ENCODE data around the gene ABCA2. TPM values are rescaled to one million over a fixed set of nuclear protein-coding genes. Genes with fewer than 3 reads are reported as not detected.
A peak's percentile ranks its signal among the peaks of the same experiment; 100 is the strongest.

ABCA2 gene
- total and polyA plus RNA-seq, 5 donors = 32.2 to 42.4 (median 40.4) TPM

GRCh38 chr9:136963341-136963740 is 64.7 kb downstream of the ABCA2 start:
- intact Hi-C loops (cut with DNase I) = no loop called here
- Histone ChIP-seq H3K27ac (ENCODE audit: low read length) (no peak overlapping the region), H3K4me3 (ENCODE audit: low read length) (no peak overlapping the region), H3K9me3 (ENCODE audit: control insufficient read depth, low read length) (no peaks in the 10 kb centered on the region), H3K4me1 (ENCODE audit: control insufficient read depth, insufficient read depth, low read length) (no peaks in the 10 kb centered on the region), H3K27me3 (ENCODE audit: control insufficient read depth, insufficient read depth) (no peaks in the 10 kb centered on the region)
- ATAC-seq (no peak), DNase-seq (no peak)
- WGBS = 87% methylated on average over 15 of the region's 15 CpGs

GRCh38 chr9:136962701-136963248 is 65.3 kb downstream of the ABCA2 start:
- ATAC-seq = no peak
- Histone ChIP-seq H3K9me3 (ENCODE audit: control insufficient read depth, low read length) (no peaks in the 10 kb centered on the region), H3K4me3 (ENCODE audit: low read length) (no peak overlapping the region), H3K27ac (ENCODE audit: low read length) (no peak overlapping the region), H3K27me3 (ENCODE audit: control insufficient read depth, insufficient read depth) (no peaks in the 10 kb centered on the region), H3K4me1 (ENCODE audit: control insufficient read depth, insufficient read depth, low read length) (no peaks in the 10 kb centered on the region)
- no peak for DNase-seq
- intact Hi-C loops (cut with DNase I) = no loop called here
- WGBS = 80% methylated on average over 11 of the region's 11 CpGs

GRCh38 chr9:136962163-136962562 is 65.9 kb downstream of the ABCA2 start:
- ATAC-seq (no peak), DNase-seq (no peak)
- Histone ChIP-seq H3K4me1 (ENCODE audit: control insufficient read depth, insufficient read depth, low read length) (no peaks in the 10 kb centered on the region), H3K9me3 (ENCODE audit: control insufficient read depth, low read length) (no peaks in the 10 kb centered on the region), H3K27ac (ENCODE audit: low read length) (no peak overlapping the region), H3K27me3 (ENCODE audit: control insufficient read depth, insufficient read depth) (no peaks in the 10 kb centered on the region), H3K4me3 (ENCODE audit: low read length) (no peak overlapping the region)
- 96% methylated on average over 9 of the region's 9 CpGs for WGBS
- intact Hi-C loops (cut with DNase I) = no loop called here

GRCh38 chr9:136961279-136962065 is 66.6 kb downstream of the ABCA2 start:
- no peaks in the 10 kb centered on the region for H3K27me3 ChIP-seq (ENCODE audit: control insufficient read depth, insufficient read depth)
- intact Hi-C loops (cut with DNase I) = no loop called here
- no peak overlapping the region for H3K4me3 ChIP-seq (ENCODE audit: low read length)
- DNase-seq = peak; percentile 83 to 92 (median 92)
- H3K9me3 ChIP-seq (ENCODE audit: control insufficient read depth, low read length) = no peaks in the 10 kb centered on the region
- H3K27ac ChIP-seq (ENCODE audit: low read length) = no peak overlapping the region
- no peaks in the 10 kb centered on the region for H3K4me1 ChIP-seq (ENCODE audit: control insufficient read depth, insufficient read depth, low read length)
- peak; percentile 89 to 90 for ATAC-seq
- 59% methylated on average over 23 of the region's 23 CpGs for WGBS

- Histone ChIP-seq H3K4me1 (ENCODE audit: control insufficient read depth, insufficient read depth, low read length) (no peaks in the 10 kb centered on the region), H3K27ac (ENCODE audit: low read length) (no peak overlapping the region), H3K9me3 (ENCODE audit: control insufficient read depth, low read length) (no peaks in the 10 kb centered on the region), H3K27me3 (ENCODE audit: control insufficient read depth, insufficient read depth) (no peaks in the 10 kb centered on the region), H3K4me3 (ENCODE audit: low read length) (no peak overlapping the region)
- DNase-seq = no peak
- ATAC-seq = no peak
- WGBS = 80% methylated on average over 15 of the region's 15 CpGs
- intact Hi-C loops (cut with DNase I) = no loop called here
Observed at GRCh38 chr9:136960938-136961275, 67.1 kb downstream of the ABCA2 start.

- no peak for ATAC-seq
- DNase-seq = no peak
- no peak overlapping the region for H3K27ac ChIP-seq (ENCODE audit: low read length)
- no peaks in the 10 kb centered on the region for H3K27me3 ChIP-seq (ENCODE audit: control insufficient read depth, insufficient read depth)
- no peak overlapping the region for H3K4me3 ChIP-seq (ENCODE audit: low read length)
- WGBS = 82% methylated on average over 19 of the region's 19 CpGs
- intact Hi-C loops (cut with DNase I) = no loop called here
- no peaks in the 10 kb centered on the region for H3K9me3 ChIP-seq (ENCODE audit: control insufficient read depth, low read length)
- no peaks in the 10 kb centered on the region for H3K4me1 ChIP-seq (ENCODE audit: control insufficient read depth, insufficient read depth, low read length)
Observed at GRCh38 chr9:136960212-136960937, 67.7 kb downstream of the ABCA2 start.

- no peak overlapping the region for H3K4me3 ChIP-seq (ENCODE audit: low read length)
- H3K27me3 ChIP-seq (ENCODE audit: control insufficient read depth, insufficient read depth) = no peaks in the 10 kb centered on the region
- no peaks in the 10 kb centered on the region for H3K4me1 ChIP-seq (ENCODE audit: control insufficient read depth, insufficient read depth, low read length)
- DNase-seq (peak in 2 of 3 donors; percentile 23 to 58), ATAC-seq (no peak)
- no peaks in the 10 kb centered on the region for H3K9me3 ChIP-seq (ENCODE audit: control insufficient read depth, low read length)
- H3K27ac ChIP-seq (ENCODE audit: low read length) = no peak overlapping the region
- 87% methylated on average over 28 of the region's 28 CpGs for WGBS
- intact Hi-C loops (cut with DNase I) = no loop called here
Observed at GRCh38 chr9:136958898-136959850, 68.9 kb downstream of the ABCA2 start.

- Histone ChIP-seq H3K4me3 (ENCODE audit: low read length) (no peak overlapping the region), H3K27ac (ENCODE audit: low read length) (no peak overlapping the region), H3K27me3 (ENCODE audit: control insufficient read depth, insufficient read depth) (no peaks in the 10 kb centered on the region), H3K4me1 (ENCODE audit: control insufficient read depth, insufficient read depth, low read length) (no peaks in the 10 kb centered on the region), H3K9me3 (ENCODE audit: control insufficient read depth, low read length) (no peaks in the 10 kb centered on the region)
- 97% methylated on average over 7 of the region's 7 CpGs for WGBS
- no peak for ATAC-seq
- intact Hi-C loops (cut with DNase I) = no loop called here
- peak in 1 of 3 donors; percentile 36 for DNase-seq
Observed at GRCh38 chr9:136958473-136958872, 69.6 kb downstream of the ABCA2 start.

GRCh38 chr9:136957901-136958300 is 70.1 kb downstream of the ABCA2 start:
- H3K4me1 ChIP-seq (ENCODE audit: control insufficient read depth, insufficient read depth, low read length) = no peaks in the 10 kb centered on the region
- DNase-seq (peak in 2 of 3 donors; percentile 5 to 9), ATAC-seq (no peak)
- H3K27ac ChIP-seq (ENCODE audit: low read length) = no peak overlapping the region
- intact Hi-C loops (cut with DNase I) = no loop called here
- no peaks in the 10 kb centered on the region for H3K9me3 ChIP-seq (ENCODE audit: control insufficient read depth, low read length)
- H3K4me3 ChIP-seq (ENCODE audit: low read length) = no peak overlapping the region
- WGBS = 90% methylated on average over 6 of the region's 6 CpGs
- no peaks in the 10 kb centered on the region for H3K27me3 ChIP-seq (ENCODE audit: control insufficient read depth, insufficient read depth)

- 100% methylated on average over 1 of the region's 1 CpG for WGBS
- DNase-seq = no peak
- Histone ChIP-seq H3K4me3 (ENCODE audit: low read length) (no peak overlapping the region), H3K4me1 (ENCODE audit: control insufficient read depth, insufficient read depth, low read length) (no peaks in the 10 kb centered on the region), H3K27ac (ENCODE audit: low read length) (no peak overlapping the region), H3K27me3 (ENCODE audit: control insufficient read depth, insufficient read depth) (no peaks in the 10 kb centered on the region), H3K9me3 (ENCODE audit: control insufficient read depth, low read length) (no peaks in the 10 kb centered on the region)
- intact Hi-C loops (cut with DNase I) = no loop called here
- no peak for ATAC-seq
Observed at GRCh38 chr9:136957461-136957860, 70.6 kb downstream of the ABCA2 start.

Data from right cardiac atrium (tissue), 5 donors.